ENCODE measurements around the gene REEP6.

Gene REEP6

GRCh38 chr19:1540365-1540925, 49.5 kb downstream of the REEP6 start:
- H3K9me3 ChIP-seq (ENCODE audit: severe bottlenecking): no peaks in the 10 kb centered on the region

More at GRCh38 chr19:1540365-1540925, 49.5 kb downstream of the REEP6 start:
- no peak for TF ChIP-seq CTCF (IDR thresholded peaks at IDR 0.05; ENCODE audit: poor library complexity, severe bottlenecking)
- H3K27me3 ChIP-seq (ENCODE audit: insufficient read depth, poor library complexity, severe bottlenecking): no peaks in the 10 kb centered on the region
- ATAC-seq (ENCODE audit: low read depth): no peak
- H3K4me3 ChIP-seq (ENCODE audit: severe bottlenecking): no peak overlapping the region
- H3K27ac ChIP-seq (ENCODE audit: poor library complexity, severe bottlenecking): no peak overlapping the region
- H3K36me3 ChIP-seq (ENCODE audit: low read depth): no peaks in the 10 kb centered on the region
- H3K4me1 ChIP-seq (ENCODE audit: insufficient read depth, poor library complexity, severe bottlenecking): no peaks in the 10 kb centered on the region
- no peak for DNase-seq (ENCODE audit: low spot score)

All from RWPE2 (cell line).